Skin of body (tissue), 2 donors: ENCODE measurements around the gene MRPL42. TPM values are rescaled to one million over a fixed set of nuclear protein-coding genes. Genes with fewer than 3 reads are reported as not detected.
"Not testable (repeated sequence)": the region's sequence is repeated elsewhere in the genome, so short reads cannot be mapped to it uniquely, and the experiment has no call there.

Experiments used
- DNase-seq: peaks from one replicate; lab custom pipeline; 2025; lab: John Stamatoyannopoulos, UW
- total RNA-seq: library from RNA; depleted of rRNA; stranded (reverse); fragments of >200 nt; gene quantifications from one replicate; pipeline ENCODE4 v1.2.3, GENCODE V29; 2014

MRPL42 gene
- total RNA-seq, 1 donor from 2014 or later, result 40.7 TPM

DNA sequence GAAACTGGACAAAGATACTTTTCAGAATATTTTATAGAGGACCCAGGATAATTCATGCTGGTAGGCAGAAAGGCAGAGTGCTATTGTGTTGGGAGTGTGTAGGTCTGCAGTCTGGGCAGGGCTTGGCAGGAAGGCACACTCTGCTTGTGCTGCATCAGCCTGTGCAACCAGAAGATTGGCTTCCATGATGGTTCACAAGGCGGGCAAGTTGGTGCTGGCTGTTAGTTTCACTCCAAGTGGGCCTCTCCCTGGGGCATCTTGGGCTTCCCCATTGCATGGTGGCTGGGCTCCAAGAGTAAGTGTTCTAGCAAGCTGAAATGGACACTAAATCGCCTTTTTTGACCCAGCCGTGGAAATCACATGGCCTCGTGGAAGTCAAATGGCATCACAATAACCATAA lies 23.7 kb upstream of the MRPL42 start:
- DNase-seq, result no peak

DNA sequence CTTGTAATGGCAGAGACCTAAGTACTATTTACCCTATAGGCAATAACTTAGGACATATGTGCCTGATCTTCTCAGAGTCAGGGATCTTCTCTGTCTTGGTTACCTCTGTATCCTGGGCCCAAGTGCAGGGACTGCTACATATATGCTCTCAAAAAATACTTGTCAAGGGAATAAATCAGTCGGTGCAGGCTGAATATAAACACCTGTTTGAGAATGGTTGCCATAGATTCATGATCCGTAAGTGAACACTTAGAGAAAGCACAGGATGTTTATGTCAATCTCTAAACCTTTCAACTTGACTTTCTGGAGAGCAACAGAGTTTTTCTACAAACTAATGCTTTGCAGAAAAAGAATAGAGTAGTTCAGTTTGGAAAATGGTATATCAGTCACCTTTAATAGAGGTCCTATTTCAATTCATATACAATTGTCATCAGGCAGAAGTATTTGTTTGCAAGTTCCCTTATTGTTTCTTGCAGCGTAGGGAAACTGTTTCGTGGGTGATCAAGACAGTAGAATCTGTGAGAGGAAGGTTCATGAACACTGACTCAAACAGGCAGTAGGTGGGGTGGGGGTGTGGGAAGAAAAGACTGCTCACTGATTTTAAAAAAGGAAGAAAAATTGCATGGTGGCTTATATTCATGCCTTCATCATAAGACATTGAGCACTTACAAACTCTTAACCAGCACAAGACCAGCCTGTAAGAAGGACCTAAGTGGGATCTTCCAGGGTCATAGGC lies 19.6 kb upstream of the MRPL42 start:
- no peak for DNase-seq

DNA sequence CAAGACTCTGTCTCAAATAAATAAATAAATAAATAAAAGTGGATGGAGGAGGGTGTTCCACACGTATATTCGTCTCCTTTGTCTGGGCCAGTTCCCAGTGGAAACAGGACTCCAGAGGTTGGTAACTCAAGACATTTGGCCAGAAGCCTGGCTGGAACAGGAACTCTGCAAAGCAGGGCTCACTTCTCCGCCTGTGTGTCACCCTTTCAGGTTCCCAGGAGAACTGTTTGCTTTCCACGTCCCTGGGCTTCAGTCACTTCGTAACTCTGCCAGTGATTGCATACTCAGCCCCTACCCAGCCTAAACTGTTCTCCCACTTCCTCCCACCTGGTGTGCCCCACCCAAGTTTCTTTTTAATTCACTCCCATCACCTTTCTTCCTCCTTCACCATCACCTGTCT lies 18.5 kb upstream of the MRPL42 start:
- no peak for DNase-seq

DNA sequence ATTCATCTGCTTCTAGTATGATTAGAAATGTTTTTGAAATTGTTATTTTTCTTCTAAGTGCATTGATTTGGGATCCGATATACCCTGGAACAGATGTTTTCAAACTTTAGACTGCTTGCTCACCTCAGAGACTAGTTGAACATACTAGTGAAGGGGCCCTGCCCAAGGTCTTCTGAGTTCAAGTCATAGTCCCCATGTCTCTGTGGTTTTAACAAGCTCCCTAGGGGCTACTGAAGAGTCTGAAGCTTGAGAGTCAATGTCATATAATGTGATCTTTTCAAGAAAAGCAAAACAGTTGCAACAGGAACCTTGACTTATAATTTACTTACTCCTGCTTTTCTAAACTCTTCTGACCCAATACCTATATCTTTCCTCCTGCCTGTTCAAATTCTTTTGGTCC lies 18.0 kb upstream of the MRPL42 start:
- DNase-seq, result no peak

DNA sequence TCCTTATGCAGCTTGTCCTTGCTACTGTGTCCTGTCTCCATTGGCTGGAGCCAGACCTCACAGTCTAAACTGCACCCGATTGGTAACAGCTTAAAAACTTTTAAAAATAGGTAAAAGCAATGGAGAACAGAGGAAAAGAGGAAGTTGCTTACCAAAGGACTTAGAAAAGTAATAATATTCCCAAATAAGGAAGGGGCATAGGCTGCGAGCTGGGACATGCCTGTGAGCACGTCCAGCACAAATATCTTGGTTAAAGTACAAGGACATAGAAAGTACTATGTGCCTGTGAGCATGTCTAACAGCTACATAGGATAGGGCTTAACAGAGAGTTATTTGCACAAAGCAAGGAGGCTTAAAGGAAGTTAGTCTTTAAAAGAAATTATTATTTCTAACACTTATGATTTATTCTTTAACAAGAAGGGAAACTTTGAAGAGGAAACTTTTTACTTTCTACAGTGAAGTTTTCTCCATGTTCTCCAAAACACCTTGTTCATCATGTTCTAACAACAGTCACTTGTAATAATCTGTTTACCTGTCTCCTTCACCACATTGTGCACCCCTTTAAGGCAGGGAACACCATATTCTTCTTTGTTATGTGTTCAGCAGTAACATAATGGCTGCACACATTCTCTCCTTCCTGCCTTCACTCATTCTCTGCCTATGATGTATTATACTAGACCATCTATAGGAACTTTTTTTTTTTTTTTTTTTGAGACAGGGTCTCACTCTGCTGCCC lies 15.7 kb upstream of the MRPL42 start:
- no peak for DNase-seq

DNA sequence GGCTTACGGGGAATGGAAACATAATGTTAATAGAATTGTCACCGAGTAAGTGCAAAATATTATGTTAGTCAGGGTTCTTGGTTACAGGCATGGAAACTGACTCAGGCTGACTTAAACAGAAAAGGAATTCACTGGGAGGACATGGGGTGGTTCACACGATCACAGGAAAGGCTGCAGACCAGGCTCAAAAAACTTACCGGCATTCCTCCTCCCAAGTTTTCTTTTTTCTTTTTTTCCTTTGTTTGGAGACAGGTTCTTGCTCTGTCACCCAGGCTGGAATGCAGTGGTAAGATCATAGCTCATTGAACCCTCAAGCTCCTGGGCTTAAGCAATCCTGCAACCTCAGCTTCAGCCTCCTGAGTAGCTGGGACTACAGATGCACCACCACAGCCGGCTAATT lies 13.7 kb upstream of the MRPL42 start:
- DNase-seq, result no peak

DNA sequence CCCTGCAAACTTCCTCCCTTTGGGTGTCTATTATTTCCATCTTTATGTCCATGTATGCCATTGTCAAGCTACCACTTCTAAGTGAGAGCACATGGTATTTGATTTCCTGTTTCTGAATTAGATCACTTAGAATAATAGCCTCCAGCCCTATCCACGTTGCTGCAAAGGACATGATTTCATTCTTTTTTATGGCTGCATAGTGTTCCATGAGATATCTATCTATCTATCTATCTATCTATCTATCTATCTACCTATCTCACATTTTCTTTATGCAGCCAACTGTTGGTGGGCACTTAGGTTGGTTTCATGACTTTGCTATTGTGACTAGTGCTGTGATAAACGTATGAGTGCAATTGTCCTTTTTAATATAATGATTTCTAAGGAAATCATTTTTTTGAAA lies 11.2 kb upstream of the MRPL42 start:
- DNase-seq, result no peak

DNA sequence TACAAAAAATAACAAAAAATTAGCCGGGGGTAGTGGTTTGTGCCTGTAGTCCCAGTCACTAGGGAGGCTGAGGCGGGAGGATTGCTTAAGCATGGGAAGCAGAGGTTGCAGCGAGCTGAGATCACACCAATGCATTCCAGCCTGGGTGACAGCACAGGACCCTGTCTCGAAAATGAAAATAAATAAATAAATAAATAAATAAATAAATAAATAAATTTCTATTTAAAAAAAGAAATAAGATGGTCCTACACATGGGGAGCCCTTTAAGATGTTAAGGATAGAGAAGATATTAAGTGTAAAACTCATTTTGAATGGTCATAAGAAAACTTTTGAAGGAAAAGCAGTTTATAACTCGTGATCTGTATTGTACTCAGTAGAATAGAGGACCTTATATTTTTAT lies 8.2 kb upstream of the MRPL42 start:
- no peak for DNase-seq

DNA sequence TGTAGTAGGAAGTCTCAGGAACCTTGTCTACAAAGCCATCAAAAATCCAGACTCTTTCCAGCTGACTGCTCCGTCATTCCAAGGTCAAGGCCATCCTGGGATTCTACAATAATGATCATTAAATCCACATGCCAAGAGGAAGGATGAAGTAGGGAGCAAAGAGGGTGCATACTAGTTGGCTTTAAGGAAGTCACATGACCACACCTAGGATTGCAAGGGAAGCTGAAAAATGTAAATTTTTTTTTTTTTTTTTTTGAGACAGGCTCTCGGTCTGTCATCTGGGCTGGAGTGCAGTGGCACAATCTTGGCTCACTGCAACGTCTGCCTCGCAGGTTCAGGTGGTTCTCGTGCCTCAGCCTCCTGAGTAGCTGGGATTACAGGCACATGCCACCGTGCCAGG lies 7.3 kb upstream of the MRPL42 start:
- no peak for DNase-seq

DNA sequence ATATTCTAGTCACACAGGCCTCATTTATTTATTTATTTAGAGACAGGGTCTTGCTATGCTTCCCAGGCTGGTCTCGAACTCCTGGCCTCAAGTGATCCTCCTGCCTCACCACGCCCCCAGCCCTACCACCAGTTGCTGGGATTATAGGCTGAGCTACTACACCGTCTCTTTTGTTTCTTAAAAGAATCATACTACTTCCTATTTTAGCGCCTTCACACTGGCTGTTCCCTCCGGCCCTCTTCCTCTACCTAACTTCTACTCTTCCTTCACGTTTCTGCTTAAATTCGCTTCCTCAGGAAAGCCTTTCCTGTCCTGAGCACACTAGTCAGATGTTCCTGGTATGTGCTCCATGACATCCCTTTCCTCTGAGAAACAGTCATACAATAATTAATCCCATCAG lies 6.4 kb upstream of the MRPL42 start:
- DNase-seq, result no peak

DNA sequence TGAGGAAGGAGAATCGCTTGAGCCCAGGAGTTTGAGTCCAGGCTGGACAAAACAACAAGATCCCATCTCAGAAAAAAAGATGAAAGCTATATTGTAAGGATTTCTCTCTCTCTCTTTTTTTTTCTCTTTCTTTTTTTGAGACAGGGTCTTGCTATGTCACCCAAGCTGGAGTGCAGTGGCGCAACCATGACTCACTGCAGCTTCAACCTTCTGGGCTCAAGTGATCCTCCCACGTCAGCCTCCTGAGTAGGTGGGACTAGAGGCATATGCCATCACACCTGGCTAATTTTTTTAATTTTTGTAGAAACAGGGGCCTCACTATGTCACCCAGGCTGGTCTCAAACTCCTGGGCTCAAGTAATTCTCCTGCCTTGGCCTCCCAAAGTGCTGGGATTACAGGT lies 5.8 kb upstream of the MRPL42 start:
- no peak for DNase-seq

DNA sequence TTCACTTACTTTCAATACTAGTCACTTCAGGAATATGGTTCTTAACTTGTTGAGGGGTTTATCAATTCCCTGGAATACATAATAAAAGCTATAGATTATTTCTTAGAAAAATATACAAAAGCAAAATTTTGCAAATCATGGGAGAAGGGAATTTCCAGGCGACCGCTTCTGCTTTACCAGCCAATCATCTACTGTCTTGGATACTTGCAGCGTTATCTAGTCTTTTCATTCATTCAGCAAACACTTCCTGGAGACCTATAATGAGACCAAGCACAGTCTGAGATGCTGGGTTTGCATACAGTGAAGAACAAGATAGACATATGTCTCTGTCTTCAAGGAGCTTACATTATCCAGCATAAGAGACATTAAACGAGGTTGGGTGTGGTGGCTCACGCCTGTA lies 1.5 kb upstream of the MRPL42 start:
- DNase-seq, result no peak

DNA sequence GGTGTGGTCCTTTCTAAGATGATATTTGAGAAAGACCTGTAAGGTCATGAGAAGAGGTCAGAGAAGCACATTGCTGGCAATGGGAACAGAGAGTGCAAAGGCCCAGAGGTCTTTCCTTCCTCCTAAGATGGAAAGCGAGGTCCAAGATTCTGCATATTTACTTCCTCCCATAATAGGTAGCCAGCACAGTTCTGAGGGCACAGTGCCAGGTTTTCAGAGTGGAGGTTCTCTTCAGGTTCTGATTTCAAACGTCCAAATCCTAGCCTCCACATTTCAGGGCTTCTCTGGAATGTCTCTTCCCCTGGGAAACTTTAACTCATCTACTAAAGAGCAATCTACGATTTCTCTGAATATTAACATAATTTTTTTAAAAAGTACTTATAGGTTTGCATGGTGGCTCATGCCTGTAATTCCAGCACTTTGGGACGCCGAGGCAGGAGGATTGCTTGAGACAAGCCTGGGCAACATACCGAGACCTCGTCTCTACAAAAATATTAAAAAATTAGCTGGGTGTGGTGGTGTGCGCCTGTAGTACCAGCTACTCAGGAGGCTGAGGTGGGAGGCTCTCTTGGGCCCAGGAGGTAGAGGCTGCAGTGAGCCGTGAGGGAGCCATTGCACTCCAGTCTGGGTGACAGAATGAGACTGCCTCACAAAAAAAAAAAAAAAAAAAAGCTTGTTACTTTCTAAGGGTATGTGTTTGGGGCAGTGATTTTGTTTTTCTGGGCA lies 526 bp upstream of the MRPL42 start:
- no peak for DNase-seq

DNA sequence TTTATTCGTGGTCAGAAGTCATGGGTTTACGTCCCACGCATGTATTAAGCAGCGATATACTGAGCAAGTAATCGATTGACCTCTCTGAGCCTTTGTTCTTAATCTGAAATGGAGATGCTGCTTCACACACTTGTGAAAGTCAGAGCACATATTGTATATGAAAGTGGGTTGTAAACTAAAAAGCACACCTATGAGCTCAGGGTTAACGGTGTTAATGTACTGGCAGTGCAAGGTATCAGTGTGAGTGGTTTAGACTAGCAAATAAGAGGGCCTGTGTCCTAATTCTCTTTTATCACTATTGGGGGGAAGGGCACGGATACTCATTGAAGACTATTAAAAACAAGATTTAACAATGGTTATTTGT lies 676 bp downstream of the MRPL42 start:
- no peak for DNase-seq

DNA sequence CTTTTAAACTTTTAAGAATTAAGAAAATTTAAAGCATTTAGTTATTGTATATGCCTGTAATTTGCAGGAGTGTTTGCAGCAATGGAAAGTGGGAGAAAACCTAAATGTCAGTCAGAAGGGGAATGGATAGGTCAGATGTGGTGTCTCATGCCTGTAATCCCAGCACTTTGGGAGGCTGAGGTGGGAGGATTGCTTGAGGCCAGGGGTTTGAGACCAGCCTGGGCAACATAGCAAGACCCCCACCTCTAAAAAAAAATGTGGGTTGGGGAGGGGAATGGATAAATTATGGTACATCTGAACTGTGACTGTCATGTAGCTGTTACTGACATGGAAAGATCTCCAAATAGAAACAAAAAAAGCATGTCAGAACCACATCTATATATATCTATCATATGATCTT lies 2.1 kb downstream of the MRPL42 start:
- no peak for DNase-seq

DNA sequence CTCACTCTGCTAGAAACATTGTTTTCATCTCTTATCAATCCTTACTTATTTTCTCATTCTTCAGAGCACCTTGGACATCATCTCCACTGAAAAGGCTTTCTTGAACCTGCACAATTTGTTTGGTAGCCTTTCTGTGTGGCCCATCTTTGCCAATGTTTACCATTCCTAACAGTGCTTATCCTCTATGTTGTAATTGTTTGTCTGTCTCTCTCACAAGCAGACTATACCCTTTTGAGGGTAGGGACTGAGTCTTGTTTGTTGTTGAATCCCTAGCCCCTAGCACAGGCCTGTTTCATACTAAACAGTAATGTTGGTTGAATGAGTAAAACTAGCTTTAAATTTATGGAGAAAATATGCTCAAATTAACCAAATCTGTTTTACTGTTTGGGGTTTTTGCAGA lies 9.2 kb downstream of the MRPL42 start:
- DNase-seq, result no peak

DNA sequence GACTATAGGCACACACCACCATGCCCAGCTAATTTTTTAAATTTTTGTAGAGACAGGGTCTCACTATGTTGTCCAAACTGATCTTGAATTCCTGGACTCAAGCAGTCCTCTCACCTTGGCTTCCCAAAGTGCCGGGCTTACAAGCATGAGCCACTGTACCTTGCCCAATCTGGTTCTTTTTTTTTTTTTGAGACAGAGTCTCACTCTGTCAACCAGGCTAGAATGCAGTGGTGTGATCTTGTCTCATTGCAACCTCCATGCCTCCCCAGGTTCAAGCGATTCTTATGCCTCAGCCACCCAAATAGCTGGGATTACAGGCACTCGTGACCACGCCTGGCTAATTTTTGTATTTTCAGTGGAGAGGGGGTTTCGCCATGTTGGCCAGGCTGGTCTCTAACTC lies 15.4 kb downstream of the MRPL42 start:
- no peak for DNase-seq

DNA sequence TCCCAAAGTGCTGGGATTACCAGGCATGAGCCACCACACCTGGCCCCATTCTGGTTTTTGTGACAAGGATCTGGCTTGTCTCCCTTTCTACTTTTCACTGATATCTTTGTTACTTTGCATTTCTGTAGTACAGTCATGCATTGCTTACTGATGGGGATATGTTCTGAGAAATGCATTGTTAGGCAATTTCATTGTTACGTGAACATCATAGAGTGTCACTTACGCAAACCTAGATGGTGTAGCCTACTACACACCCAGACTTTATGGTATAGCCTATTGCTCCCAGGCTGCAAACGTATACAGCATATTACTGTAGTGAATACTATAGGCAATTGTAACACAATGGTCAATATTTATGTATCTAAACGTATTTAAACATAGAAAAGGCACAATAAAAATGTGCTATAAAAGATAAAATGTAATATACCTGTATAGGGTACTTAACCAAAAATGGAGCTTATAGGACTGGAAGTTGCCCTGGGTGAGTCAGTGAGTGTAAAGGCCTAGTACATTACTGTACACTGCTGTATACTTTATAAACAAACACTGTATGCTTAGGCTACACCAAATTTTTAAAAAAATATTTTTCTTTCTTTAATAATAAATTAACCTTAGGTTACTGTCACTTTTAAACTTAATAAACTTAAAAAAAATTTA lies 16.0 kb downstream of the MRPL42 start:
- no peak for DNase-seq

DNA sequence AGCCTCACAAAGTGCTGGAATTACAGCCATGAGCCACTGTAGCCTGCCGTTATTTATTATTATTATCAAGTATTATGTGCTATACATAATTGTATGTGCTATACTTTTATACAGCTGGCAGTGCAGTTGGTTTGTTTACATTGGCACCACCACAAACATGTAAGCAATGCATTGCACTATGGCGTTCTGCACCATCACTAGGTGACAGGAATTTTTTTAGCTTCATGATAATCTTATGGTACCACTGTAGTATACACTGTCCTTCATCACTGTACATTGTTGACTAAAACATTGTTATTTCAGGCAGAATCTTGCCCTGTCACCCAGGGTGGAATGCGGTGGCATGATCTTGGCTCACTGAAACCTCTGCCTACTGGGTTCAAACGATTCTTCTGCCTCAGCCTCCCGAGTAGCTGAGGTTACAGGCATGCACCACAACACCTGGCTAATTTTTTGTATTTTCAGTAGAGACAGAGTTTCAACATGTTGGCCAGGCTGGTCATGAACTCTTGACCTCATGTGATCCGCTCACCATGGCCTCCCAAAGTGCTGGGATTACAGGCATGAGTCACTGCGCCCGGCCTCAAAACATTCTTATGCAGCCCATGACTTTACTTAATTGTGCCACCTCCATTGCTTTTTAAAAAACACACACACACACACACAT lies 17.1 kb downstream of the MRPL42 start:
- no peak for DNase-seq

DNA sequence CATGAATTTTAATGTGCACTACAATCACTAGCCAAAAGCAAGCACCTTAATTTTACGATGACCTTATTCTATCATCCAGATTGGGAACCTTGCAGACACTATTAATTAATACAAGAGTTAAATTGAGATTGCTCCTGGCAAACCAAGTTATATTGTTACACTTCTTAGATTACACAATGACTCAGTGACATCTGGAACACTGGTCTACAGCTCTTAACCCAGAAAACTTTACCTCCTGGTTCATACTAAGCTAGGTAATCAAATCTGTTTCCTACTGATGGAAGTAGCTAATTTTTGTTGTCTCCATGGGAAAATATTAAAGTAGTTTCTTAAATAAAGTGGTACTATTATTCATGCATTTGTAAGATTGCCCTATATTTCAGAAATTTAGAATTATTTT lies 25.5 kb downstream of the MRPL42 start:
- DNase-seq, result not testable (repeated sequence)

DNA sequence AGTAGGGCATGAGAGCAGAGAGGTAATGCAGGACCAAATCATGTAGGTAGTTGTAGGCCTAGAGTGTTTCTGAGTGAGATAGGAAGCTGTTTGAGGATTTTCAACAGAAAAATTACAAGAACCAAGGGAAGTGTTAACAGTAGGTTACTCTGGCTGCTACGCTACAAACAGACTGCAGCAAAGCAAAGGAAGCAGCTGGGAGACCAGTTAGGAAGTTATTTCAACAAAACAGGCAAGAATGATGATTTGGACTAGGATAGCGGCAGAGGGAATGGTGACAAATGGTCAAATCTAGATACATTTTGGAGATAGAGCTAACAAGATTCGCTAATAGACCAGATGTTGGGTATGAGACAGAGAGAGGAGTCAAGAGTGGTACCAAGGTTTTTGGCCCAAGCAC lies 26.8 kb downstream of the MRPL42 start:
- DNase-seq, result no peak

DNA sequence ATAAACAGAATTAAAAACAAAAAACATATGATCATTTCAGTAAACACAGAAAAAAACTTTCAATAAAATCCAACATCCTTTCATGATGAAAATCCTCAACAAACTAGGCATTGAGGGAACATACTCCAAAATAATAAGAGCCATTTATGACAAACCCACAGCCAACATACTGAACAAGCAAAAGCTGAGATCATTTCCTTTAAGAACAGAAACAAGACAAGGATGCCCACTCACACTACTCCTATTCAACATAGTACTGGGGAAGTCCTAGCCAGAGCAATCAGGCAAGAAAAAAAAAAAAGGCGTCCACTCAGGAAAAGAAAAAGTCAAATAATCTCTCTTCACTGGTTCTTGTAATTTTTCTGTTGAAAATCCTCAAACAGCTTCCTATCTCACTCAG lies 30.1 kb downstream of the MRPL42 start:
- no peak for DNase-seq
